Activated naive CD8-positive, alpha-beta T cell treated with anti-CD3 and anti-CD28 coated beads, Interleukin-2, amount 10 ng/mL, durations not matched to agents 7 days and 5 days (primary cell): ENCODE data around the gene CYP1A2. TPM values are rescaled to one million over a fixed set of nuclear protein-coding genes. Genes with fewer than 3 reads are reported as not detected.

Experiments
- ATAC-seq: fragments of 150-1000 bp; cut with Tn5 transposase; one replicate; pipeline ENCODE4 v1.10.0; 2021; ENCODE audit warnings: low read depth, moderate library complexity
- POLR2A ChIA-PET: fragments of 350-600 bp; sonication (Branson Sonifier 250); formaldehyde crosslinking; loops from one replicate; lab custom pipeline; 2021; ENCODE audit warnings: antibody characterized with exemption; lab: Charles Lee
- DNase-seq: peaks from one replicate; pipeline ENCODE4 v3.0.0; 2021
- H3K27ac Mint-ChIP-seq: one replicate; pipeline ENCODE4 v1.8.0; 2022; ENCODE audit warnings: mild to moderate bottlenecking, mixed read lengths
- H3K27me3 Mint-ChIP-seq: one replicate; pipeline ENCODE4 v1.8.0; 2022; ENCODE audit warnings: mild to moderate bottlenecking, moderate library complexity, mixed read lengths
- H3K36me3 Mint-ChIP-seq: one replicate; pipeline ENCODE4 v1.8.0; 2021; ENCODE audit warnings: mild to moderate bottlenecking, mixed read lengths
- H3K4me1 Mint-ChIP-seq: one replicate; pipeline ENCODE4 v1.8.0; 2021; ENCODE audit warnings: mixed read lengths
- H3K4me3 Mint-ChIP-seq: one replicate; pipeline ENCODE4 v1.8.0; 2022; ENCODE audit warnings: mild to moderate bottlenecking, moderate library complexity, mixed read lengths
- H3K9me3 Mint-ChIP-seq: one replicate; pipeline ENCODE4 v1.8.0; 2021; ENCODE audit warnings: mixed read lengths
- total RNA-seq, 2 experiments: library from RNA; stranded (reverse); gene quantifications; one replicate each; pipeline ENCODE4 v1.2.3, GENCODE V29; 2021

The CYP1A2 gene
- total RNA-seq, 2 experiments from 2014 or later, result not detected

DNA sequence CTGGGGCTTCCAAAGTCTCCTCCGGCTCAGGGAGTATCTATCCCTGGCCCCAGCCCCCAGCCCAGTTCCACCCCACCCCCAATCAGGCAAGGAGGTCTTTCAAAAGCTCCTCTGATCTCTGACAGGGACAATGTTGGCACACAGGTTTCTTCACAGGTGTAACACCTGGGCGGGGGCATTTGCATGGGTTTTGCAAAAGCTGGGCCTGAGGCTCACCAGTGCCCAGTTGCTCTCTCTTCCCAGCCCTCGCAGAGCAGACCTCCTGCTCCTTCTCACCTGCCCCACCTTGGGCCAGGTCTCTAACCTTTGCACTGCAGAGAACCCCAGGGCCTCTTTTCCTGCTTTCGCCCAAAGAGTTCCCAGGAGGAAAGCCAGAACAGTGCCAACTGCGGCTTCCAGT, 24.7 kb downstream of the CYP1A2 start:
- POLR2A ChIA-PET, result interaction anchor here (21.9 kb wide), 1 partner anchor 19 kb away, joined by 709 read pairs; no protein-coding TSS in a partner anchor
- ATAC-seq (no peak), DNase-seq (no peak)
- Mint-ChIP-seq H3K27ac (no peak overlapping the region), H3K27me3 (no peaks in the 10 kb centered on the region), H3K9me3 (no peaks in the 10 kb centered on the region), H3K4me3 (no peak overlapping the region), H3K36me3 (no peaks in the 10 kb centered on the region), H3K4me1 (peaks cover 42% of the 10 kb centered on the region)

DNA sequence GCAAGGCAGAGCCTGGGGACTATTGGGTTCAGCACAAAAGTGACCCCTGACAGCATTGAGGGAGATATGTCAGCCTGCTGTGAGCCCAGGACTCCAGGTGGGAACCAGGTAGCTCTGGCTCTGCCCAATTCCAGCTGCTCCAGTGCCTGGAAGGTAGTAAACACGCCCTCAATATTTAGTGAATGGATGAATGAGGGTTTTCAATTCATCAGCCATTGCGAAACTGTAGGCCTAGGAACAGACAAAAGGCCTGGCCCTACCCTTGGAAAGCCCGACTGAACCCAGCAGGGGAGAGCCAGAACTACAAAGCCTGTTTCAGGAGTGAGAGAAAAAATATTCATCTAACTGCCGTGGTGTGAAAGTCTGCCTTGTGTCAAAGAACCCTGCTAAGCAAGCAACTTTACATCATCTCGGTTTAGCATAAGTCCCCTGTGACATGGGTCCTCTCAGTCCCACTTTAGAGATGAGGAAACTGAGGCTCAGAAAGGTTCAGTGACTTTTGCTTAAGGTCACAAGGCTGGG, 25.1 kb downstream of the CYP1A2 start:
- Mint-ChIP-seq H3K27me3 (no peaks in the 10 kb centered on the region), H3K36me3 (peaks cover 2% of the 10 kb centered on the region), H3K27ac (peak overlapping the region; percentile 67), H3K4me1 (peaks cover 44% of the 10 kb centered on the region), H3K4me3 (no peak overlapping the region), H3K9me3 (no peaks in the 10 kb centered on the region)
- ATAC-seq (no peak), DNase-seq (no peak)
- POLR2A ChIA-PET, result interaction anchor here (0.6 to 21.9 kb wide), 2 partner anchors 19 to 71 kb away, joined by 4 to 709 read pairs; no protein-coding TSS in a partner anchor

DNA sequence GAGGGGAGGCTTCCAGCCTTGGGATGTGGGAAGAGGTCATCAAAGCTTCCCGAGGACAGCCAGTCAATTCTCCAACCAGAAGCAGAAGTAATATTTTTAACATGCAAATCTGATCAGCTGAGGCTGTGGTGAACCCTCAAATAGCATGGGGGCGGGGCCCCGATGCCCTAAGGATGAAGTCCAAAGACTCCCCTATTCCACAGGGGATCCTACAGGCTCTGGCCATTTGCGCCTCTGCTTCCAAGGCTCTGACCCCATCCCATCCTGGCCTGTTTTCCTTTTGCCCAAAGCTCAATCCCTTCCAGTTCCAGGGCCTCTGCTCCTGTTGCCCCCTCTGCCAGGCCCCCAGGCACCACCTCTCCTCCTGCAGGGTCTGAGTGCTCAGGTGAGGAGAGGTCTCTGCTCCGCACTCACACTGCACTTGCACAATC, 26.5 kb downstream of the CYP1A2 start:
- Mint-ChIP-seq H3K9me3 (no peaks in the 10 kb centered on the region), H3K27me3 (no peaks in the 10 kb centered on the region), H3K4me3 (no peak overlapping the region), H3K27ac (peak overlapping the region; percentile 99), H3K4me1 (peaks cover 56% of the 10 kb centered on the region), H3K36me3 (peaks cover 2% of the 10 kb centered on the region)
- POLR2A ChIA-PET, result interaction anchor here (1.5 to 21.9 kb wide), 2 partner anchors 18 to 70 kb away, joined by 3 to 709 read pairs; no protein-coding TSS in a partner anchor
- ATAC-seq, result no peak
- DNase-seq, result no peak

GRCh38 chr15:74775894-74776293, 27.2 kb downstream of the CYP1A2 start:
- Mint-ChIP-seq H3K27me3 (no peaks in the 10 kb centered on the region), H3K9me3 (no peaks in the 10 kb centered on the region), H3K36me3 (peaks cover 2% of the 10 kb centered on the region), H3K4me1 (peaks cover 63% of the 10 kb centered on the region), H3K27ac (peak overlapping the region; percentile 99), H3K4me3 (no peak overlapping the region)
- no peak for ATAC-seq
- POLR2A ChIA-PET, result interaction anchor here (1.5 to 21.9 kb wide), 2 partner anchors 17 to 69 kb away, joined by 3 to 709 read pairs; no protein-coding TSS in a partner anchor
- no peak for DNase-seq

DNA sequence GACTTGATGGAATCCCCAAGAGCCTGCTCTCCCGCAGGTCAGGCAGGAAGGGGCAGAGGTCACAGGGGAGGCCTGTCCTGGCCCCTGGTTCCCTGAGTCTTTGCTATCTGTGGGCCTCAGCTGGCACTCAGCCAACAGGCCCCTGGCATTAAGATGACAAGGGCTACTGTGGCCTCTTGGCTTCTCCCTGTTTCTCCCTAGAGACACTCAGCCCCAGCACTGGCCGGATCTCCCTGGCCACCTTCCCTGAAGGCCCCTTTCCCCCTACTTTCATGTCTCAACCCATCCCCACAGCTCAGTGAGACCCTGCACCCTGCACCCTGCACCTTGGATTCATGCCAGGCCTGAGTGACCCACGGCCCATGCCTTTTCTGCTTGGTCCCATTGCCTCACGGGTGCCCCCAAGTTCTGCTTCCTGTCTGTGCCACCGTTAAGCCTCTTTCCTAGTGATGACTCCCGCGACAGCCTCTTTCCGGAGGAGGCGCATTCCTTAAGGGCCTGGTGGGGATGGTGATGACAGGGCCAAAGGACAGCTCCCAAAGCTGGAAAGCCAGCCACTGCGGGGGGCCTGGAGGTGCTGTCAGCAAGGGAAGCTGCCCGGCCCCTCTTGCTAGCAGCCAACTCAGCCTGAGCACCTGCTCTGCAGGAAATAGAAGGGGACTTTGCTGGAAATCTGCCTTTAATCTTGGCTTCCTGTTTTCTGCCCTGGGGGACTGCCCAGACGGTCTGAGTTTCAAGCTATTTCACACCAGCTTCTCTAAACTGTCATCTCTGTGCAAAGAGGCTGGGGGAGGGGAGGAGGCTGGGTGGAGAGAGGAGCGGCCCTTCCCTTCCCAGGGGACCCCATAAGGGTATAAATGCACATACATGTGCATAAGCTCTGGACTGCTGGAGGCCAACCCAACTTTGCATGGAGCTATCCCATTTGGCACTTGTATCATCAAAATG, 28.4 kb downstream of the CYP1A2 start:
- DNase-seq (peak; percentile 63), ATAC-seq (peak; percentile 40)
- H3K36me3 Mint-ChIP-seq, result peaks cover 2% of the 10 kb centered on the region
- POLR2A ChIA-PET, result interaction anchor here (0.6 to 21.9 kb wide), 12 partner anchors 16 to 162 kb away, joined by 3 to 709 read pairs (median 4); partner anchors contain the start of genes CLK3, COX5A, FAM219B and SCAMP2
- H3K4me1 Mint-ChIP-seq, result peaks cover 61% of the 10 kb centered on the region
- H3K27me3 Mint-ChIP-seq, result no peaks in the 10 kb centered on the region
- H3K27ac Mint-ChIP-seq, result peak overlapping the region; percentile 99
- peak overlapping the region; percentile 78 for H3K4me3 Mint-ChIP-seq
- H3K9me3 Mint-ChIP-seq, result no peaks in the 10 kb centered on the region

- Mint-ChIP-seq H3K36me3 (peaks cover 3% of the 10 kb centered on the region), H3K4me3 (peak overlapping the region; percentile 78), H3K27me3 (no peaks in the 10 kb centered on the region), H3K4me1 (peaks cover 61% of the 10 kb centered on the region), H3K9me3 (no peaks in the 10 kb centered on the region), H3K27ac (peak overlapping the region; percentile 99)
- DNase-seq, result no peak
- POLR2A ChIA-PET, result interaction anchor here (0.6 to 21.9 kb wide), 14 partner anchors 15 to 226 kb away, joined by 3 to 709 read pairs (median 4); partner anchors contain the start of genes CLK3, COX5A, FAM219B and SCAMP2
- ATAC-seq, result no peak
These were observed 29.3 kb downstream of the CYP1A2 start for GRCh38 chr15:74777769-74778598.

DNA sequence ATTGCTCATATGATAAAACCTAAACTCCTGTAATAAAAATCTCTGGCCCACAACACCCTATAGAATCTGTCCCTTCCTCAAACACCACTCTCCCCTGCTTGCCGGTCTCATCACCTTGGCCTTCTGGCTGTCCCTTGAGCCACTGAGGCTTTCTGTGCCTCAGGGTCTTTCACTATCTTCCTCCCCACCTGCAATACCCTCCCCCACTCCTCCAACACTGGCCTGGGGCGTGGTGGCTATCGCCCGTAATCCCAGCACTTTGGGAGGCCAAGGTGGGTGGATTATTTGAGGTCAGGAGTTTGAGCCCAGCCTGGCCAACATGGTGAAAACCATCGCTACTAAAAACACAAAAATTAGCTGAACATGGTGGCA, 29.9 kb downstream of the CYP1A2 start:
- Mint-ChIP-seq H3K4me1 (peaks cover 61% of the 10 kb centered on the region), H3K27ac (peak overlapping the region; percentile 99), H3K4me3 (peak overlapping the region; percentile 78), H3K9me3 (no peaks in the 10 kb centered on the region), H3K27me3 (no peaks in the 10 kb centered on the region), H3K36me3 (peaks cover 7% of the 10 kb centered on the region)
- DNase-seq (no peak), ATAC-seq (no peak)
- POLR2A ChIA-PET, result interaction anchor here (0.6 to 21.9 kb wide), 6 partner anchors 14 to 226 kb away, joined by 3 to 709 read pairs (median 4); no protein-coding TSS in a partner anchor

- Mint-ChIP-seq H3K9me3 (no peaks in the 10 kb centered on the region), H3K27me3 (no peaks in the 10 kb centered on the region), H3K4me3 (peak overlapping the region; percentile 52), H3K4me1 (peaks cover 59% of the 10 kb centered on the region), H3K27ac (peak overlapping the region; percentile 99), H3K36me3 (peaks cover 10% of the 10 kb centered on the region)
- no peak for DNase-seq
- POLR2A ChIA-PET, result interaction anchor here (1.3 to 21.9 kb wide), 5 partner anchors 8 to 178 kb away, joined by 3 to 709 read pairs (median 3); no protein-coding TSS in a partner anchor
- ATAC-seq, result no peak
These were observed 30.6 kb downstream of the CYP1A2 start for GRCh38 chr15:74779162-74779648.

- POLR2A ChIA-PET, result interaction anchor here (0.5 to 21.9 kb wide), 17 partner anchors 10 to 240 kb away, joined by 3 to 709 read pairs (median 4); partner anchors contain the start of genes ARID3B, CLK3, COX5A and CPLX3
- Mint-ChIP-seq H3K27ac (peak overlapping the region; percentile 99), H3K36me3 (peaks cover 19% of the 10 kb centered on the region), H3K9me3 (no peaks in the 10 kb centered on the region), H3K27me3 (no peaks in the 10 kb centered on the region), H3K4me3 (peak overlapping the region; percentile 97), H3K4me1 (peaks cover 63% of the 10 kb centered on the region)
- DNase-seq, result peak; percentile 47
- ATAC-seq, result peak; percentile 2
These were observed 32.1 kb downstream of the CYP1A2 start for GRCh38 chr15:74780523-74781430.

DNA sequence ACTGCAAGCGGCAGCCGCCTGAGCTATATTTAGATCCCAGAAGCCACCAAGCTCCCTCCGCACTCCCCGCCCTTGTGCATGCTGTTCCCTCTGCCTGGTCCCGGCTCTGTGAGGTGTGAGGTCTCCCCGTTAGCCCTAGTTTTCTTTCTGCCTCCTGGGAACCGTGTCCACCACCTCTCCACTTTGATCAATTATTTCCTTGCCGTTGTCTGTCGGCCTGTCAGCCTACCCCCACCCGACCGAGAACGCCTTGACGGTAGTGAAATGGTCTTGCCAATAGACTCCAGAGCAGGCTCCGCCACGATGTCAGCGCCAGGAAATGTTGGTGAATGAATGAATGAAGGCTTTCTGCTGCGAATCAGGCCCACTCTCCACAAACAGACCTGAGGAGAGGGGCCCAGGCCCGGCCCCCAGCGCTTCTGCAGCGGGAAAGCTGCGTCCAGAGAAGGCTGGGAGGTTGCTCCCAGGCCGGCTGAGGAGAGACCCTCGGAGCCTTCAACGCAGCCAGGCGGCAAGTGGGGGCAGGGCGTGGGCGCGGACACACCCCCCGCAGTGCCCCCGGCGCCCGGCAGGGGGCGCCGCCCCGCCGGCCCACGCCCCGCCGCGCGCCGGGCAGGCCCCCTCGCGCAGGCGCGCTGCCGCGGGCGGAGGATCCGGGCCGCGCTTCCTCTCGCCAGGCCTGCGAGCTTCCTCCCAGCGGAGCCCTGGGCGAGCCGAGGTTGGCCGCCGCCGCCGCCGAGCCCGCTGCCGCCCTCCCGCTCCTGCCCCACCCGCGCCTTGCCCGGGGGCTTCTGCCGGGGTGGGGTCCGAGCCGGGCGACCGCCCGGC, 33.0 kb downstream of the CYP1A2 start, which contains the start of gene CSK:
CSK (plus strand) TSS at position 650 of the 828 bp plus-strand sequence. CDS start 16,218 bp downstream, outside the sequence.
- H3K4me3 Mint-ChIP-seq, result peak within 1 kb of the TSS; percentile 97
- no peaks in the 10 kb centered on the region for H3K9me3 Mint-ChIP-seq
- ATAC-seq, result peak; percentile 52
- POLR2A ChIA-PET, result interaction anchor here (0.5 to 21.9 kb wide), 11 partner anchors 10 to 241 kb away, joined by 3 to 709 read pairs (median 5); partner anchors contain the start of genes ARID3B, FAM219B and ULK3
- H3K36me3 Mint-ChIP-seq, result peaks cover 19% of the 10 kb centered on the region
- no peaks in the 10 kb centered on the region for H3K27me3 Mint-ChIP-seq
- H3K27ac Mint-ChIP-seq, result peak within 1 kb of the TSS; percentile 99
- DNase-seq, result peak; percentile 93
- H3K4me1 Mint-ChIP-seq, result peaks cover 59% of the 10 kb centered on the region
